Measurements from ENCODE around the gene CCDC33.

The CCDC33 gene

GRCh38 chr15:74233373-74233772, 2.8 kb upstream of the CCDC33 start:
- no peak for DNase-seq

- no peak for DNase-seq
Observed at GRCh38 chr15:74233851-74234597, 2.1 kb upstream of the CCDC33 start.

GRCh38 chr15:74234598-74234875, 1.6 kb upstream of the CCDC33 start:
- DNase-seq, result no peak

- DNase-seq, result no peak
Observed at GRCh38 chr15:74239051-74239705, 3.1 kb downstream of the CCDC33 start.

GRCh38 chr15:74240002-74240568, 4.0 kb downstream of the CCDC33 start:
- DNase-seq, result peak; percentile 98

- DNase-seq, result no peak
Observed at GRCh38 chr15:74240897-74241614, 4.9 kb downstream of the CCDC33 start.

GRCh38 chr15:74242441-74243185, 6.5 kb downstream of the CCDC33 start:
- no peak for DNase-seq

GRCh38 chr15:74243431-74243830, 7.3 kb downstream of the CCDC33 start:
- DNase-seq, result no peak

GRCh38 chr15:74244822-74245341, 8.8 kb downstream of the CCDC33 start:
- DNase-seq, result no peak

- DNase-seq, result peak; percentile 95
Observed at GRCh38 chr15:74245342-74245931, 9.3 kb downstream of the CCDC33 start.

- DNase-seq, result no peak
Observed at GRCh38 chr15:74250266-74250665, 14.1 kb downstream of the CCDC33 start.

- DNase-seq, result no peak
Observed at GRCh38 chr15:74251131-74251811, 15.1 kb downstream of the CCDC33 start.

- DNase-seq, result no peak
Observed at GRCh38 chr15:74252291-74252690, 16.2 kb downstream of the CCDC33 start.

GRCh38 chr15:74252721-74253120, 16.6 kb downstream of the CCDC33 start:
- no peak for DNase-seq

- no peak for DNase-seq
Observed at GRCh38 chr15:74253211-74253921, 17.2 kb downstream of the CCDC33 start.

- no peak for DNase-seq
Observed at GRCh38 chr15:74257105-74257504, 21.0 kb downstream of the CCDC33 start.

GRCh38 chr15:74257623-74258022, 21.5 kb downstream of the CCDC33 start:
- no peak for DNase-seq

- DNase-seq, result peak; percentile 54
Observed at GRCh38 chr15:74258456-74259291, 22.5 kb downstream of the CCDC33 start.

GRCh38 chr15:74259292-74259648, 23.1 kb downstream of the CCDC33 start:
- peak; percentile 80 for DNase-seq
